ENCODE measurements around the gene CBX7.

GRCh38 chr22:39133871-39134270, 18.6 kb downstream of the CBX7 start:
- TF ChIP-seq CTCF (IDR thresholded peaks at IDR 0.05; ENCODE audit: insufficient read depth, low read length), result no peak
- TF ChIP-seq REST (IDR thresholded peaks at IDR 0.05; ENCODE audit: insufficient replicate concordance, low read depth), result no peak
- no peak for TF ChIP-seq POLR2AphosphoS5 (IDR thresholded peaks at IDR 0.05; ENCODE audit: low read depth)

All from HL-60 (cell line).